CD4-positive, alpha-beta T cell treated with Interleukin-2 at 100 ng/mL for 4 hours (primary cell): ENCODE measurements around the gene SH2D3C.
"Not testable (repeated sequence)": the region's sequence is repeated elsewhere in the genome, so short reads cannot be mapped to it uniquely, and the experiment has no call there.

Experiments used
- DNase-seq: peaks from one replicate; pipeline ENCODE4 v3.0.0-alpha.2; 2020; ENCODE audit warnings: low spot score

SH2D3C gene

DNA sequence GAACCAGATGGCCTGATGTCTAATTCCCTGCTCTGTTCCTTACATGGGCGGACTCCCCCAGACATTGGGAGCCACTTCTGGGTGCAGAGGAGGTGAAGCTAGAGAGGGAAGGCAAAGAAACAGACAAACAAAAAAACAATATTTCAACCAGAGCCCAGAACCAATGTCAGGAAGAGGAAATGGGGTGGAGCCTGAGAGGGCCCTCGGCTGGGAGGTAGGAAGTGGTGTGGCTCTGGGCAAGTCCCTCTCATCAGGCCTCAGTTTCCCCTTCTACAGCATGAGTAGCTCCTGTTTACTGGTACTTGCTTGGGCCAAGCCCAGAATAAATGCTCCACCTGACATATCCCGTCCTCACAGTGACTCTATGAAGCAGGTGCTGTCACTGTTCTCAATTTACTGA, 11.1 kb downstream of the SH2D3C start:
- DNase-seq, result no peak

DNA sequence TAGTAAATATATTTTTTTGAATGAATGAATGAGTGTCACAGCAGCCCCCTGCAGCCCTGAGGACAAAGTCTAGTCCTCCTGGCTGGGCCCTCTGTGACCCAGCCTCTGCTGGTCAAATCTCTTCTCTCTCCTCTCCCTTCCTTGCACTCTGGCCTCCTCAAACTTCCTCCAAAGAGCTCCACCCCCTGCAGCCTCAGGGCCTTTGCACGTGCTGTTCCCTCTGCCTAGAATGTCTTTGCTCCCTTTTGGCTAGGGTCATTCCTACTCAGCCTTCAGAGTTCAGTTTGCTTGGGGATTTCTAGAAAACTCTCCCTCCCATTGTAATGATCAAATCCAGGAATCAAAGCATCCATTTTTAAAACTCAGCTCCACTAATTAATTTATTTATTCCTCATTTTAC, 13.0 kb downstream of the SH2D3C start:
- DNase-seq, result no peak

DNA sequence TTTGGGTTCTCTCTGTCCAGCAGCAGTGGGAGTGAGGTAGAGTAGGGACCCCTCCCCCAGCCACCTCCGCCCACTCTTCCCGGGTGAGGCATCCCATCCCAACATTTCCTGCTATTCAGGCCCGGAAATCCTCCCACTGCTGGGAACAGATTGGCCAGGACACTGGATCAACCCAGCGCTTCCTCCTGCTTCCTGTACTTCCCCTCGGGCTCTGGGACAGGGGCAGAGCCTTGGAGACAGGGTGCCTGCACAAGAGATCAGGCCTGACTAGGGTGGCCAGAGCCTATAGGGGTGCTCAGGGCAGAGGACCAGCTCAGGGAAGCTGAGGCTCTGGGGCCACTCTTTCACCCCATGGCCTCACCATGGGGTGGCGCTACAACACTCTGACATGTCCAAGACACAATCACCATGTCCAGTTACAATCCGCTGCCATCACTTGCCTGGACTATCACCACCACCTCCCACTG, 14.5 kb downstream of the SH2D3C start:
- no peak for DNase-seq

DNA sequence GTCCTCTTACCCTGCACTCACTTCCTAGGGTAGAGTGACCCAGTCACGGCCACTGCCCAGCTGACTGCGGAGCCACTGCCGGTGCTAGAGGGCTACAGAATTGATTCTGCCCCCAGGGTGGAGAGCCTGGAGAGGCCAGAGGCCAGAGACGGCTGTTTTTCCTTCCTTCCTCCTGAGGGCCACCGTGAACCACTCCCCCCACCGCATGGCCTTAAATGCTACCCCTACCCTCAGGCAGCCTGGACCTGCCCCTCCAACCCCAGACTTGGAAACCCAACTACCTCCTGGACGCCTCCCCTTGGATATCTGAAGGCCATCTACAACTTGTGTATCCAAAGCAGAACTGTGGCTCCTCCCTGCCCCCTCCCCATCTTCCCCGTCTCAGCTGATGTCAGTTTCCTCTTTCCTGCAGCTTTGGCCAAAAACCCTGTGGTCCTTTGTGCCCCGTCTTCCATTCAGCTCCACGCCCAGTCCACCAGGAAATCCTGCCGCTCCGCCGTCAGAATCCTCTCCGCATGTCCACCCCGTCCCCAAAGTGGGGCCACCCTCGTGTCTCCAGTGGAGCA, 16.3 kb downstream of the SH2D3C start:
- no peak for DNase-seq

DNA sequence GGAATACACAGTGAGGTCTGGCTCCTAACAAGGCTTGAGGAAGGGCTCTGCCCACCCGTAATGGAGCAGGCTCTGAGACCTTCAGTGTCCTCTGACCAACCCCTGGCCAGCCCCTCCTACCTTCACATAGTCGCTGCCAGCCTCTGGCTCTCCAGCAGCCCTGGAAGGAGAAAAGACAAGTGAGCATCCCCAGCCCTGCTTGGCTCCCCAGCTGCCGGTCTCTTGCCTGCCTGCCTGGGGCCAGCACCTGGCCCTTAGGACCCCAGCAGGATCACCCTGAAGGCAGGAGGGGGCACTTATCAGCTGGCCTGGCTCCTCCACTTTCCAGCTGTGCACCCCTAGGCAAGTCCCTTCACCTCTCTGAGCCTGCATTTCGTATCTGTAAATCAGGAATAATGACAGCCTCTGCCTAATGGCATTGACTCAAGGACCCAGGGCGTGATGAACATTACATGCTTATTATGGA, 16.9 kb downstream of the SH2D3C start:
- no peak for DNase-seq

DNA sequence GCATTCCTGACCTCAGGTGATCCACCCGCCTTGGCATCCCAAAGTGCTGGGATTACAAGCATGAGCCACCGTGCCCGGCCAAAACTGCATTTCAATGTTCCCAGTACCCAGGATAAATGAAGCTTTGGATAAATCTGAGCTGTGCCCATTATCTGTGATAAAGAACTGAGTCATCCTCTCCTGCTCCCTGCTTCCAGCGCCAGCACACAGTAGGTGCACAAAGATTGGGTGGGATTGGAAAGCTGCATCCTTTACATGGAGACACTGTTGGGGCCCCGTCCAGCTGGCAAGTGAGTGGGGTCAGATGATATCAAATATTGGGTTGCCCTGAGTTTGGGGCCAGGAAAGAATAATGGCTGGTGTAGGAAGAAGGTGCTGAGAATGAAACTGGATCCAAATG, 17.4 kb downstream of the SH2D3C start:
- no peak for DNase-seq

DNA sequence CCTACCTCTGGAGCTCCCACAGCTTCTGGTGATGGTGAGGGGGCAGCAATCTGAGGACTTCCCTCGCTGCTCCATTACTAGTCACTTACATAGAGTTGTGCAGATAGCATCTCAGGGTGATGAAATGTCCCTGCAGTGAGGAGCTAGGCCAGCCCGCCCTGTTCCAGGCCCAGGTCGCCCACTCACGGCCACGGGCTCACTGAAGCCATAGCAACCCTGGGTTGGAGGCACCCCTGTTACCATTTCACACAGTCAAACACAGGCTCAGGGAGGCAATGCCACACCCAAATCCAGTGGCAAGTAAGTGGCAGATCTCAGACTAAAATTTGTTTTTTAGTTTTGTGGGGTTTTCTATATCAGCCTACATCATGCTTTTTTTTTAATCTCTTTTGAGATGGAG, 19.6 kb downstream of the SH2D3C start:
- no peak for DNase-seq

DNA sequence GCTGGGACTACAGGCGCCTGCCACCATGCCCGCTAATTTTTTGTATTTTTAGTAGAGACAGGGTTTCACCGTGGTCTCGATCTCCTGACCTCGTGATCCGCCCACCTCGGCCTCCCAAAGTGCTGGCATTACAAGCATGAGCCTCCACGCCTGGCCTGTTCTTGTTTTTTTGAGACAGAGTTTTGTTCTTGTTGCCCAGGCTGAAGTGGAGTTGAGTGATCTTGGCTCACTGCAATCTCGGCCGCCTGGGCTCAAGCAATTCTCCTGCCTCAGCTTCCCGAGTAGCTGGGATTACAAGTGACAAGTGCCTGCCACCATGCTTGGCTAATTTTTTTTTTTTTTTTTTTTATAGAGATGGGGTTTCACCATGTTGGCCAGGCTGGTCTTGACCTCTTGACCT, 21.7 kb downstream of the SH2D3C start:
- DNase-seq, result not testable (repeated sequence)

DNA sequence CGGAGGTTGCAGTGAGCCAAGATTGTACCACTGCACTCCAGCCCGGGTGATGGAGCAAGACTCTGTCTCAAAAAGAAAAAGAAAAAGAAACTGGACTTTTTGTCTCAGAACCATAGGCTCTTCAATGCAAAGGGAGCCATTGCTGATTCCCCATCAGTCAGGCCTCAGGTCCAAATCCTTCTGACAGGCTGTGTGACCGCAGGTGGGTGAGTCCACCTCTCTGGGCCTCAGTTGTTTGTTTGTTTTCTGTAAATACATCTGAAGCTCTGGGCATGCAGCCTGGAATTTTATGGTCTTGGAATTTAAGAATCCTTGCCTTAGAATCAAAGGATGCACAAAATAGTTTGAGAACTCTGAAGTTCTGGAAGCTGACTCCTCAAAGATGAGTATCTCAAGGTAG, 22.2 kb downstream of the SH2D3C start:
- DNase-seq, result no peak

DNA sequence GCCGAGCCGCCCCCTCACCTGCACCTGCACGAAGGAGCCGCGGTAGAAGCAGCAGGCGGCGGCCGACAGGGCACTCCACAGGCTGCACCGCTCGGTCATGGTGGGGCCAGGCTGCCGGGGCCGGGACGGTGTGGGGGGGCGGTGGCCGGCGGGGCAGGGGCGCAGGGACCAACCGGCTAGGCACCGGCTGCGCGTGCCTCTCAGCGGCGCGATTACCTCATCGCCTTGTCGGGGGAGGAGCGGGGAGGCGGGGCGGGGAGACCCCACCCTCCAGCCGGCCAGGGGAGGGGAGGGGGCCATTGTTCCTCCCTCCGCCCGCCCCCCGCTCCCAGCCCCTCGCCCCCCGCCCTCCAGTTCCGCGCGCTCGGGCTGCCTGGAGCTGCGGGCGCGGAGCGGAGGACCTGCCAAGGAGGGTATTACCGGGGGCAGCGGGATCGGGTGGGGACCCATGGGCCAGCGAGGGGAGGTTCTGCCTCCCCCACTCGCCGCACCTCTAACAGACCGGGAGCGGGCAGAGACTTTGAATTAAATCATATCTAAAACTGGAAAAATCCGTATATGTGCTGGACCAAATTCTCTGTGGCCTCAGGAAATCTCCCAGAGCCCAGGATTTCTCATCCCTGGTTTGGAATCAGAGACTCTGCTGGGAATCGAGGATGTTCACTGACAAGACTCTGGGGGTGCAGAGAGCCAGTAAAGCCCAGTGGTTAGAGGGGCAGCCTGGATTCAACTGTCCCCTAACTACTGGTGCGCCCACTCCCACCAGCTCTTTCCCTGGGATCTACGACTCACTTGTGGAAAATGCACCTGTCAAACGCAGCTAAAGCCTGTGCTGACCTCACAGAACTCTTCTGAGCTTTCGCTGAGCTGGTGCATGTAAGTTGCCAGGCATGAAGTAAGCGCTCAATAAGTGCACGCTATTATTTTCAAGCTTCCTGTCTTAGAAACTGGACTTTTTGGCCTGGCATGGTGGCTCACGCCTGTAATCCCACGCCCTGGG, 23.1 kb downstream of the SH2D3C start:
- no peak for DNase-seq

DNA sequence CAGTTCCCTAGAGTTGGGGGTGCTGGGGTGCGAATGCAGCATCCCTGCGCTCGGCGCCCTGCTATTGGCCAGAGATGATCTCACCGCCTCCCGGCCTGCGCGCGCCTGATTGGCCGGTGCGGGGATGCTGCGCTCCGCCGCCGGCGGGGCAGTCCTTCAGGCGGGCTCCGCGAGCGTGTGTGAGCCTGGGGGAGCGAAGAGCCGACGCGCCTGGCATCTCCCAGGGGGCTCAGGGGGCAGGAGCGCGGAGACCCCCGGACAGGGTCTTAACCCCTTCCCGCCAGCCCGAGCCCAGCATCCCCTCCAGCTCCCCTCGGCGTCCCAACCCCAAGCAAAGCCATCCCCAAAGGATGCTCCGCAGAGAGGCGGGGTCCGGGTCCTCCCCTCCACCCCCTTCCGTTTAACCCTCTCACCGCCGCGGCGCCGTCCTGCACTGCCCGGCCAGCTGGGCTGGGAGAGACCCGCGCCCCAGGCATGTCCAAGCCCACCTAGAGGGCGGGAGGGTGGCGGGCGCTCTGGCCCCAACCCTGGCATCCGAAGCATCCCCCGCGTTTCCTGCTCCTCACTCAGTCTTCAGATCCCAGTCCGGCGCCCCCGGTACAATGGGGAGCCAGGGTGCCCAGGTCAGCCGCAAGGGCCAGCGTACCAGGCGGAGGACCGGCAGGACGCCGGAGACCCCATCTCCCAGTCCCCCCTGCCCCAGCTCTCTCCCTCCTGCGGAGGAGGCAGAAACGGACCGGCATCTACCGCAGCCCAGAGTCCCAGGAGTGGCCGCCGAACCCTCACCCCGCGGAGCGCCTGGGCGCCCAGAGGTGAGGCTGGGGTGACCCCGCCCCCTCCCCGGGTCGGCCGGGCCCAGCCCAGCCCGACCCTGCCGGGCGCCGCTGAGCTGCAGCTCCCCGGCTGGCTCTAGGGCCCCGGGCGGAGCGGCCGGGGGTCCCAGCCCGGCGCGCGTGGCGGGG, 24.1 kb downstream of the SH2D3C start:
- DNase-seq, result no peak

DNA sequence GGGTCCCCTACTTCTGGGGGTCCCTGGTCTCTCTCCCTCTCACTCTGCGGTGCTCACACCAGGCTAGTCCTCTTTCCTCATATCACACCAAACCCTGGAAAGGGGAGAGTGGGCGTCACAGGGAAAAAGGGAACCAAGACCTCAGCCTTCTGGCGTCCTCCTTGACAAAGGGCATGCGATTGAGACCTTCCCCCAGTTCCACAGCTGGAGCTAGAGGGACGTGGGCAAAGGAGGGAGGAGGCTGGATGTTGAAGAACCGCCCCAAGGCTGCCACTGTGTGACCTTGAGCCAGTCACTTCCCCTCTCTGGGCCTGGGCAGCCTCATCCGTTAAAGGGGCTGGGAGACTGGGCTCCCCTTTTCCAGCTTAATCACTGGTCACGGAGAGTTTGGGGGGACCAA, 24.8 kb downstream of the SH2D3C start:
- DNase-seq, result no peak

DNA sequence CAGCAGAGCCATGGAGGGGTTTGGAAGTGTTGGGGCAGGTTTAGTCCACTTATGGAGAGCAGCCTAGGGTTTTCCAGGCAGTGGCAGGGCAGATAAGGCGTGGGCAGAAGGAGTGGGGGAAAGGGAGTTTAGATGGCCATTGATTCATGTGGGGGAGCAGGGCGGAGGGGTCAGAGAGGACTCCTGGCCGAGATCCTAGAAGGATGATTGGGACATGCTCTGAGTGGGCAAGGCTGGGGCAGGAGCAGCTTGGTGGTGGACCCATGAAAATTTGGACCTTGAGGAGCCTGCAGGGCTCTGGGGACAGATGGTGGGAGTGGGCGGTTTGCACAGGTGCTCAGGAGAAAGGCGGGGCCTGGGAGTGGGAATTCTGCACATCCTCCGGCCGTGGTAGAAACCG, 25.3 kb downstream of the SH2D3C start:
- DNase-seq, result no peak

DNA sequence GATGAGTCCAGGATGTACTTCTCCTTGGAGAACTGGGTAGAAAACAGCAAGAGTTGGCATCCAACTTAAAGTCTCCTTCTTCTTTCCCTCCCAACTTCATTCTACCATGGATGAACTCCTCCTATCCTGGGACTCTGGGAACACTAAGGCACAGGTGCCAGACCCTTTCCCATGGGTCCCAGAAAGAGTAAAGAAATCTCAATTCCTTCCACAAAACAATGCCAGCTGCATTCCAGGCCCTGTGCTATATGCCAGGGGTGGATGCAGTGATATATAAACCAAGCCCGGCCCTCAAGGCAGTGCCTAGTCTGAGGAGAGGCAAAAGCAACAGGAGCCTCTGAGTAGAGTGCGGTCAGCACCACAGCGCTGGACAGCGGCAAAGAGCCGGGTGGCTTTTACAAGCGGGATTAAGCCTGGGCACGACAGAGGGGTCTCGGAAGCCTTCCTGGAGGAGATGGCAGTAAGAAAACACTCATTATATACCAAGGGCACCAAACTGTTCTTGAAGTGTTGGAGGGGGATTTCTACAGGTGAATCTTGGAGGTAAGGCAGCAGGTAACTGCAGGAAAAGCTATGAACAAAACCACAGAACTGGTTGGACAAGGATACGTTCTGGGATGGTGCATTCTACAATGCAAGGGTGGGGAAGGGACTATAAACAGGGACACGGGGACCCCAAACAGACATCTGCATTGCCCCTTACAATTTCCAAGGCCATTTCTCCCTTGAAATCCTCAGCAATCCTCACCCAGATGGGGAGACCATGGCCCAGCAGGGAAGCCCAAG, 27.0 kb downstream of the SH2D3C start:
- DNase-seq, result no peak

DNA sequence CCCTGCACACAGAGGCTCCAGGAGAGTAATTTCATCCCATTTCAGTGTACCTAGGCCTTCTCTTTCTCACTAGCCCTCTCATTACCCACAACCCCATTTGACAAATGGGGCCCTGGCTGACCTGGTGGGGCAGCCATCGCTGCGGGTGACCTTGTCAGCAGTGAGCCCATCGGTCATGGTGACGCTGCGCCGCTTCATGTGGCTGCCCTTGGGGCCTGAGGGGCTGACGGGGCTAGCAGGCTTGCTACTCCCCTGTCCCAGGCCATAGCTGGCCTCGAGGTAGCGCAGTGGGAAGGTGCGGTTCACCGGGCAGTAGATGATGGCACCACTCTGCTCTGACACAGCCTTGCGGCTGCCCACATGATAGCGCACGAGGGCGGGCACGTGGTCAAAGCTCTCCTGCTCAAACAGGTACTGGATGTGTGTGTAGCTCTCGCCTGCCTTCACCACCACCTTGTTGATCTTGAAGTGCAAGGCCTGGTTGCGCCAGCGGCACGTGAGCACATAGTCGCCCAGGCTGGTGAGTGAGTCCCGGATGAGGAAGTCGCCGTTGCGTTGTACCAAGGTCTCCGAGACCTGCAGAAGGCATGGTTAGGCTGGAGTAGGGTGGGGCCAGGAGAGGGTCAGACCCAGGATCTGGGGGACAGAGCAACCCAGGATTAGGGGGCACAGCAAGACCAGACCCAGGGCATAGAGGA, 29.2 kb downstream of the SH2D3C start:
- DNase-seq, result no peak

DNA sequence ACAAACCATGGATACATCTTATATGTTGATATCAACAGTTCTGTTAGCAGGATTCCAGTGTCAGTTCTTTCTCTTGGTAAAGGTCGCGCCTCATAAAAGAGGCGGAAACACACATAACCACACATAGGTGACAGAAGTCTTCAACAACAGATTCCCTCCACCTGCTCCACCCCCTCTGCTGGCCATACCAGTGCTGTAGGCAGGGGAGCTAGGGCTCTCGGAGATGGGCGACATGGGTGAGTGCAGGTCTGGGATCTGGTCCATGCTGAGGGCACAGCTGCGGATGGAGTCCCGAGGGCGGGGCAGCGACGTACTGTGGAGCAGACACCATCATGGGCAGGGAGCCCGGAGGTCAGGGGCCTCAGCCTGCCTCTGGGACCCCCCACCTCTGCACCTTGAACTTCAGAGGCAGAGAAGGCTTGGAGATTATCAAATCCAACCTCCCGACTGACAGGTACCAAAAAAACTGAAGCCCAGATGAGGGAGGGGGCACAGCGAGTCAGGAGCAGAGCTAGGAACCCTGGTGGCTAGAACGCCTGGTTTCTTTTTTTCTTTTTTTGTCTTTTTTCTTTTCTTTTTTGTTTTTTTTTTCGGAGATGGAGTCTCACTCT, 31.4 kb downstream of the SH2D3C start:
- peak; percentile 49 for DNase-seq

DNA sequence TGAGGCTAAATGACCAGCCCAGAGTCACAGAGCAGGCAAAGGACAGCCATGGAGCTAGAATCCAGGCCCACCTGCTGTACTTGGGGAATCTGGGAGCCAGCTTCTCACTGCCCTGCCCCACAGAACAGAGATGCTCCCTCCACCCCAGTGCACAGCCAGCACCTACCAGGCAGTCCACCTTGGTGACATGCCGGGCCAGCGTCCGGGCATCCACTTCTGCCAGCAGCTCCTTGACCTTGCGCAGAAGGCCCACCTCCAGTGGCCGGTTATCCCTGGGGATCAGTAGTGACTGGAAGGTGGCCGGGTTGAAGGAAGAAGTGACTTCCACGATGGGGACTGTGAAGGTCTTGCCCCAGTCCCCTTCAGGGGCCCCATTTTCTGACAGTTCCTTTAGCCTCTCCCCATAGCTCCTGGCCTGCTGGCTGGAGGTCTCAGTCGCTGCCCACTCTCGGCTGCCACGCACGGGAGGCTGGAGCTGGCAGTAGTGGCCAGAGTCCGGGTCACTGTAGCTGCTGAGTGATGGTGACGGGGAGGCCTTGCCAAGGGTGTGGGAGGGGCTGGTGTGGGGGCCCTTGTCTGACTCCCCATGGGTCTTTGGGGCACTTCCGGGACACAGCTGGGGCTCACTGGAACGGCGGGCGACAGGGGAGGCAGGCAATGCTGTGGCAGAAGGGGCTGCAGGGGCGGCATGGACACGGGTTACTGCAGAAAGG, 33.9 kb downstream of the SH2D3C start:
- DNase-seq, result no peak

DNA sequence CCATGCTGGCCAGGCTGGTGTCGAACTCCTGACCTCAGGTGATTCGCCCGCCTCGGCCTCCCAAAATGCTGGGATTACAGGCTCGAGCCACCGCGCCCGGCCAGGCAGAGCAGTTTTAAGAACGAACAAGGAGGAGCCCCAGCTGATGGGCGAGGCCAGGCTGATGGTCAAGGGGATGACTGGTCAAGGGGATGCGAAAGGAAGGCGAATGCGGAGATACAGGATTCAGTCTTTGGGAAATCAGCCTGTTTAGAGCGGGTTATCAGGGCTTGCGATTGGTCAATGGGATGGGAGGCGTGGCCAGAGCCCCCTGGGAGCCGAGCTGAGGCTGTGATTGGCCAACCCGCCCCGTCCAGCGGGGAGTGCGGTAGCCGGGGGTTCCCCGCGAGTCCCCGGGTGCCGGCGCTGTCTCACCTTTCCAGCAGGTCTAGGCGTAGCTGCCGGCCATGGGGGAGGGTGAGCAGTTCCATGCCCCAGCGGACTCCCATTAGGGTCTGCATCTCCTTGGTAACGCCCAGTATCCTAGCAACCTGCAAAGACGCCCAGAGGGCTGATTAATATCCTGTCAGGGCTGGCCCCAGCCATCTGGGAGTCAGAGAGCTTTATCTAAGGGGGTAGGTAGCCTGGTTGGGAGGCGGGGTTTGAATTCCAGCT, 35.9 kb downstream of the SH2D3C start:
- DNase-seq, result no peak

DNA sequence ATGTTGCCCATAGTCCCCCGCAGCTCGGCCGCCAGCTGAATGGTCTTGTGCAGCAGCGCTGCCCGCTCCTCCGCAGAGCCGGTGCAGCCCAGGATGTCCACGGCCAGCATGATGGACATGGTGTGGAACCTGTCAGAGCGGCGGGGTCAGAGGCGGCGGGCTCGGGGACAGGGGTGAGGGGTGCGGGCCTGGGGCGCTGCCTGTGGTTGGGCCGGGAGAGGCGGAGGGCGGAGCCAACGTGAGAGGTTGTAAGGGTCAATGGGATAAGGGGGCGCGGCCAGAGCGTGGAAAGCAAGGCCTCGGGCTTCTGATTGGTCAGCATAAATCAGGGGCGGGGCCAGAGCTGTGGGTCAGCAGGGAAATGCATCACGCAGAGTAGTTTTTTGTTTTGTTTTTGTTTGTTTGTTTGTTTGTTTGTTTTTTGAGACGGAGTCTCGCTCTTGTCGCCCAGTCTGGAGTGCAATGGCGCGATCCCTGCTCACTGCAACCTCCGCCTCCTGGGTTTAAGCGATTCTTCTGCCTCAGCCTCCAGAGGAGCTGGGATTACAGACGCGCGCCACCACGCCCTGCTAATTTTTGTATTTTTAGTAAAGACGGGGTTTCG, 36.5 kb downstream of the SH2D3C start:
- no peak for DNase-seq
